GM19463 (cell line): ENCODE results near the gene OR4D9.

ENCODE experiments used
- ATAC-seq: cut with Tn5 transposase; IDR thresholded peaks from one replicate; pipeline ENCODE4 v1.9.1; 2021; ENCODE audit warnings: mild to moderate bottlenecking, moderate library complexity; ENCODE audit not compliant: unreplicated experiment

The OR4D9 gene

DNA sequence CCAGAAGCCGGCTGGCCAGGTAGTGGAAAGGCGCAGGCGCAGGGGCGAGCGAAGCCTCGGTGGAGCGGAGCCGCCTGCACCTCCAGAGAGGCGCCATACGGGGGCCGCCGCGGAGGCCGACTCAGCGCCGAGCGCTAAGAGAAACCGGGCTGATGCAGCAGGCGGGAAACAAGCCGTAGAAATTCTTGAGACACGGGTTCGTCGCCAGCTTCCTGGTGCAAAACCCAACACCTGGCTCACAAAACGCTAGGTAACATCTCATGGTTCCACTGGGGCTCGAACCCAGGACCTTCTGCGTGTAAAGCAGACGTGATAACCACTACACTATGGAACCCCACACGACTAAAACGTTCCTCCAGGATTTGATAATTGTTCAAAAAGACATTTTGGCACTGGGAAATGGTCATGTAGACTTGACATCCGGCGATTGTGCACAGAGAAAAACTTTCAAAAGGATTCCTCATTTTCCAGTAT is 39.1 kb downstream of the OR4D9 start:
- peak; percentile 91 for ATAC-seq

- peak; percentile 20 for ATAC-seq
Measured at GRCh38 chr11:59550842-59551658, 39.7 kb downstream of the OR4D9 start.

GRCh38 chr11:59551659-59552521 is 40.6 kb downstream of the OR4D9 start:
- no peak for ATAC-seq

GRCh38 chr11:59552844-59553243 is 41.5 kb downstream of the OR4D9 start:
- no peak for ATAC-seq

DNA sequence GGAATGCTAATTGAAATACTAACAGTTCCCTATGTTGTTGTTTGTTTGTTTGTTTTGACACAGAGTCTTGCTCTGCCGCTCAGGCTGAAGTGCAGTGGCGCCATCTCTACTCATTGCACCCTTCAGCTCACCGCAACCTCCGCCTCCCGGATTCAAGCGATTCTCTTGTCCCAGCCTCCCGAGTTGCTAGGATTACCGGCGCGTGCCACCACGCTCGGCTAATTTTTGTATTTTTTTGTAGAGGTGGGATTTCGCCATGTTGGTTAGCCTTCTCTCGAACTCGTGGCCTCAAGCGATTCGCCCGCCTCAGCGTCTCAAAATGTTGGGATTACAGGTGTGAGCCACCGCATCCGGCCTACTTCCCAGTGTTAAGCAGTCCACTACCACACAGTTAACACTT is 42.0 kb downstream of the OR4D9 start:
- ATAC-seq = no peak

DNA sequence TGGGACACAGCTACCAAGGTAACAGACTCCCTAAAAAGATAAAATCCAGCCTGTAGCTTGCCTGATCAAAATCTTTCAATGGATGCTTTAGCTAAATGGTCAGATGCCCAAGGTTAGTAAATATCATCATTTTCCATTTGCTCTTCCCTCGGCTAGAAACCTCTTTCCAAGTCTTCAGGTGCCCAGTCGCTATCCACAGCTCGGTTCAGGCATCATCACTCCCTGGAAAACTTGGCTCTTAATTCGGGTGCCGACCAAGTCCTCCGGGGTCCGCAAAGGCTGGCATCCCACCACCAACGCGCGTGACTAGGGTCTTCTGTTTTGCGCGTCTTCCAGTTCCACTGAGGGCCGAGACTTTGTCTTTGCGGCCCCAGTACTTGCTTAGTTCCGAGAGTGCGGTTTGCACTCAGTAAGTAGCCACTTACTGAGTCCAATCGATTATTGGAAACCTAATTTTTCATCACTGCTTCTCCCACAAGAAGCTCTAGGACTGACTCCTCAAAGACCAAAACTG is 44.3 kb downstream of the OR4D9 start:
- no peak for ATAC-seq

DNA sequence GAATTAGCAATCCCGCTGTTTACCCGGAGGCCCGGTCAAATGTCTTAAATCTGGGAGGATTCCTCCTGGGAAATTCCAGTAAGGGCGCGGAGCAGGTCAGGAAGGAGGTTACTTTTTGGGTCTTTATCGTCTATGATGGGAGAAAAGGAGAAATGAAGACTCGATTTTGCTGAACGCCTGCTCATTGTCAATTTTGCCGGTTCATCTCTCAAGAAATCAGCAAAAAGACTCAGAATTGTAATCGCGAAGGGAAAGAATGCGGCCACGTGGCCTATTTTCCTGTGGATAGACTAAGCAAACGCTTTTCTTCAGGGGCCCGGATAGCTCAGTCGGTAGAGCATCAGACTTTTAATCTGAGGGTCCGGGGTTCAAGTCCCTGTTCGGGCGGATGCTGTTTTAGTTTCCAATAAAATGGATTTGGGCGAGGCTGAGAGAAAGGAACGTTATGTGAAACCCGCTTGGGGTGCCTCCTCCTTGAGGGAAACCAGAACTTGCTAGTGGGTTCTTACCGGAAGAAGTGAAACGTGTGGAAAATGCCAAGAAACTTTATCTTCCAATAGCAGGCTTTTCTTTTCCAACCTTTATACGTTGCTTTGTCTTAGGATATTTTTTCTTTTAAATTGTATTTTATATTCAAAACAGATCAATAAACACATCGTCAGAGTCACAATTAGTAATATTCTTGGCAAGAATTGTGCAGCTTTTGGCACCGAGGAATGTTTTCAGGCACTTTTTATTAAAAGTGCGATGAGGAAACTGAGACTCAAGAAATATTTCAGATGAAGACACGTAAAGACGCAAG is 45.0 kb downstream of the OR4D9 start:
- peak; percentile 20 for ATAC-seq

- peak; percentile 3 for ATAC-seq
Measured at GRCh38 chr11:59556917-59557348, 45.6 kb downstream of the OR4D9 start.

DNA sequence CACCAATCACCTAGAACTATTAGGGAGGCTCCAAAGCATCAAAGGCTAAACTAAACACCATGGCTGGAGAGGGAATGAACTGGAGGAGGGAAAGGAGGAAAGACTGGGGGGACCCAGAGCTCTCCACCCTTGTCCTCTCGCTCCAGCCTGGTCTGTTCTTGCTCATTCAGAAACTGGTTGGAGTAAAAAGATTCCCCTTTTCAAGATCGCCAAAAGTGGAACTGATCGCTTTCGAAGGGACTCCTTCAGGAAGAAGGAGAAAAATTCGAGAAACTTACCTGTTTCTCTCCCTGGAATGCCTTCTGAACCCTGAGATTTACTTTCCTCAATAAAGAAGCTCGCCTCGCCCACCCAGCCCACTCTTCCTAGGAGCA is 46.9 kb downstream of the OR4D9 start:
- ATAC-seq = no peak

DNA sequence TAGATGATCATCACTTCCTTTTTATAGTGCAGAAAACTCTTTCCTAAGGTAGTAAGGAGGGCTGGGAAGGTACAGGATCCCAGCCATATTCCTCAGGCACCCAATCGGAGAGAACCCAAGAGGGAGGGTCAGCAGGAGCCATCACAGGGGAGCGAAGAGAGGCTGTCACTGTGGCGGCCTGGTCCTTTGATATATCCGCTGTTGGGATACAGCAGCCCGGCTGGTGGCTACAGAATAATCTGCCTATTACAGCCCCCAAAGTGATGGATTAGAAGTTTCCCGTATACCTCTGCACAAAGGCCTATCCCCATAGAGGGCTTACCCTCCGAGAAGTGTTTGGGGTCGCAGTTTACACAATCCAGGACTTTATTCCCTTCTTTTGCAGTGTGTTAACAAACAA is 48.5 kb downstream of the OR4D9 start:
- ATAC-seq = peak; percentile 2

DNA sequence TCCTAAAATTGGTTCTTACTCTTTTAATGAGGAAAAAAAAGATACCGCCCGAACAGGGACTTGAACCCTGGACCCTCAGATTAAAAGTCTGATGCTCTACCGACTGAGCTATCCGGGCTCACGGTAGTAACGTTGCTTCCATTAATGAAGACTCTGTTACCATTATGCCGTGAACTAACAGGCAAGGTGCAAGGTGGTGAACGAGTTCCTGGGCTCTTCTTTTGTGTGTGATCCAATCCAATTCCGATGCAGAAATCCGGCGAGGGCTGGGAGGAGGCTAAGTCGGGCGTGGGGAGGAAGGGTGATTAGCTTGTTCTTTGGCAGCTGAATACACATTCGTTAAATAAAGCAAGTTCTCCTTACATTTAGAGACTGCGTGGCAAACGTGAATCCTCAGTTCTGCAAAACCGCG is 49.0 kb downstream of the OR4D9 start:
- ATAC-seq = peak; percentile 26

GRCh38 chr11:59560702-59561473 is 49.5 kb downstream of the OR4D9 start:
- peak; percentile 35 for ATAC-seq

DNA sequence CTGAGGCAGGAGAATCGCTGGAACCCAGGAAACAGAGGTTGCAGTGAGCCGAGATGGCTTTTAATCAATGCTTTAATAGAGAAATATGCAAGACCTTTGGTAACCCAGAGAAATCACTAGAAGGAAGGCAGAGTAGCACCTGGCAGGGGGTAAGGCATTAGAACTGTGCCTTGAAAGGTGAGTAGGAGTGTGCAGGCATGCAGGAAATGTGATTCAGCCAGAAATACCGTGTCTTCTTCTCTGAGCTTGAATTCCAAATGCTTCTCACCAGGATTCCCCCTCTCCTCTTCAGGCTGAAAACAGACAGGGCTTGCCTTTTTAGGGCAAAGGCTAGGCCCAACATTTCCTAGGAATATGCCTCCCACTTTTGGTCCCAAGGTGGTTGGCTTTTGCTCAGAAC is 51.0 kb downstream of the OR4D9 start:
- no peak for ATAC-seq
